HG03565 (cell line): ENCODE measurements around the gene KLF15.

Experiments
- ATAC-seq: cut with Tn5 transposase; IDR thresholded peaks from one replicate; pipeline ENCODE4 v1.9.1; 2021; ENCODE audit warnings: mild to moderate bottlenecking, moderate library complexity; ENCODE audit not compliant: unreplicated experiment

The KLF15 gene

GRCh38 chr3:126326629-126327028 lies 30.6 kb downstream of the KLF15 start:
- ATAC-seq = no peak

GRCh38 chr3:126322181-126322967 lies 34.8 kb downstream of the KLF15 start:
- ATAC-seq = no peak

GRCh38 chr3:126321490-126321889 lies 35.7 kb downstream of the KLF15 start:
- ATAC-seq = no peak

- ATAC-seq = no peak
Observed at GRCh38 chr3:126320517-126321293, 36.5 kb downstream of the KLF15 start.

- no peak for ATAC-seq
Observed at GRCh38 chr3:126319701-126320295, 37.4 kb downstream of the KLF15 start.

- no peak for ATAC-seq
Observed at GRCh38 chr3:126317029-126317996, 39.9 kb downstream of the KLF15 start.

- no peak for ATAC-seq
Observed at GRCh38 chr3:126316501-126316939, 40.7 kb downstream of the KLF15 start.

- no peak for ATAC-seq
Observed at GRCh38 chr3:126316031-126316461, 41.2 kb downstream of the KLF15 start.

- ATAC-seq = no peak
Observed at GRCh38 chr3:126314790-126315658, 42.2 kb downstream of the KLF15 start.

- no peak for ATAC-seq
Observed at GRCh38 chr3:126314305-126314789, 42.9 kb downstream of the KLF15 start.

GRCh38 chr3:126313580-126314304 lies 43.5 kb downstream of the KLF15 start:
- ATAC-seq = no peak

GRCh38 chr3:126313166-126313565 lies 44.0 kb downstream of the KLF15 start:
- no peak for ATAC-seq

GRCh38 chr3:126312341-126312740 lies 44.9 kb downstream of the KLF15 start:
- no peak for ATAC-seq

GRCh38 chr3:126311338-126311978 lies 45.8 kb downstream of the KLF15 start:
- ATAC-seq = no peak

GRCh38 chr3:126310816-126311215 lies 46.4 kb downstream of the KLF15 start:
- no peak for ATAC-seq

- no peak for ATAC-seq
Observed at GRCh38 chr3:126309861-126310655, 47.1 kb downstream of the KLF15 start.

GRCh38 chr3:126309165-126309564 lies 48.0 kb downstream of the KLF15 start:
- no peak for ATAC-seq
